ENCODE results near the gene EARS2.
"Not testable (repeated sequence)": the region's sequence is repeated elsewhere in the genome, so short reads cannot be mapped to it uniquely, and the experiment has no call there.

EARS2 gene
- 8.9 to 20.7 (median 14.8) reads per million in 4 donors for total RNA-seq

GRCh38 chr16:23556881-23557778, at the start of gene EARS2, which contains the start of gene UBFD1:
EARS2 (minus strand) TSS chr16:23557350; CDS start chr16:23557343, 7 bp downstream.
UBFD1 (plus strand) TSS chr16:23557727; CDS start chr16:23557743, 16 bp downstream.
- peak; percentile 84 to 97 (median 90) for DNase-seq

DNA sequence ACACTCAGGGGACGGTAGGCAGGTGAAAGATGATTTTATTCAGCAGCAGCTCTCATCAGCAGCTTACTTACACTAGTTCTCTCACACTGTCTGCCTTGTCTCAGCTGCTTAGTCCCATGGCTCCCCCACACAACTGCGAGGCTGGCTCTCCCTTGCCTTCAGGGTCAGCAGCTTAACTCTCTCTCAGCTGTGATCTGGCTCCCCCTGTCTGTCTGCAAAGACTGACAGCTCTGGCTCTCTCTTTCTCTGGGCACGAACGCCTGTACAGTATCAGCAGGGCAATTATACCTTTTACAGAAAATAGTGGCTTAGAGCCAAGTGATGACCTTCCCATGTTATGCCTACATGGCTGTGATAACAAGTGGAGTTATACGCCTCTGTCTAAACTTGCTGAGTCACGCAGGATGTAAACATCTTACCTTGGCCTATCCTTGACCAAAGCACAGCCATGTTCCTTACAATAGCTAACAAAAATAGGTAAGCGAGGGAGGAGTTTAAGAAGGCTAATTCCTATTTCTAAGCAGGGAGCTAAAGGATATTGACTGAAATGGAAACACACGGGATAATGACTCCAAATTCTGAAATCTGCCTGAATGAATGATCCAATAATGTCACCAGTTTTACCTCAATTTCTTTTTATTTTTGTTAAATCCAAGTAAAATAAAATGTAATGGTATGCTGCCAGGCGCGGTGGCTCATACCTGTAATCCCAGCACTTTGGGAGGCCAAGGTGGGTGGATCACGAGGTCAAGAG, 40.0 kb upstream of the EARS2 start:
- peak in 1 of 5 donors; percentile 29 for DNase-seq

DNA sequence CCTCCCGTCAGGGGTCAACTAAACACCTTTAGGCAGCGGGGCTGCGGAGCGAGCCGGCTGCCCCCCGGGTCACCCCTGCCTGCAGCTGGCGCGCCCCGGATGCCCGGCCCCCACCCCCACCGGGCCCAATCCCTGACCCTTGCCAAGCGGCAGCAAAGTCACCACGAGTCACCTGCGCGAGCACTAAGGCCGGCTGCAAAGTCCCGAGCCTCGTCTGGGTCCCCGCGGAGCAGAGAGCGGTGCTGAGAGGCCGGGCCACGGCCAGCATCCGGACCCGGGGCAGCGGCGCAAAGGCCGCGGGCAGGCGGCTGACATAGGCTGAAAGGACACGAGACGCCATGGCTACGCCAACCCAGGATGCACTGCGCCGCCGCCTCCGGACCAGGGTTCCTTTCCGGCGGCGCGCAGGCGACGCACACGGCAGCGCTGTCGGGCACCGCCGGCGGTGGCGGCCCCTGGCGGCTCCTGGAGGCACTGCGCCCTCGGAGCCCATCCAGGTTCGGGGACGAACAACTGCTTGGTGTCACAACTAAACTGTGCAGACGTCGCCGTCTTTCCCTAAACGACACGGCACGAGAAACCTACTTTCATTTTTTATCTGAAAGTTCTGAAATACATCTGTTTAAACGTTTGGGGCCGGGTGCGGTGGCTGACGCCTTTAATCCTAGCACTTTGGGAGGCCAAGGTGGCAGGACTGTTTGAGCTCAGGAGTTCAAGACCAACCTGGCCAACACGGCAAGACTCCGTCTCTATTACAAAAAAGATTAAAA, 39.0 kb upstream of the EARS2 start, which contains the start of gene NDUFAB1:
Gene NDUFAB1 (minus strand): TSS at position 366 of the 770 bp plus-strand sequence. CDS start 26 bp downstream, at position 340.
- DNase-seq = peak; percentile 80 to 89 (median 86)

DNA sequence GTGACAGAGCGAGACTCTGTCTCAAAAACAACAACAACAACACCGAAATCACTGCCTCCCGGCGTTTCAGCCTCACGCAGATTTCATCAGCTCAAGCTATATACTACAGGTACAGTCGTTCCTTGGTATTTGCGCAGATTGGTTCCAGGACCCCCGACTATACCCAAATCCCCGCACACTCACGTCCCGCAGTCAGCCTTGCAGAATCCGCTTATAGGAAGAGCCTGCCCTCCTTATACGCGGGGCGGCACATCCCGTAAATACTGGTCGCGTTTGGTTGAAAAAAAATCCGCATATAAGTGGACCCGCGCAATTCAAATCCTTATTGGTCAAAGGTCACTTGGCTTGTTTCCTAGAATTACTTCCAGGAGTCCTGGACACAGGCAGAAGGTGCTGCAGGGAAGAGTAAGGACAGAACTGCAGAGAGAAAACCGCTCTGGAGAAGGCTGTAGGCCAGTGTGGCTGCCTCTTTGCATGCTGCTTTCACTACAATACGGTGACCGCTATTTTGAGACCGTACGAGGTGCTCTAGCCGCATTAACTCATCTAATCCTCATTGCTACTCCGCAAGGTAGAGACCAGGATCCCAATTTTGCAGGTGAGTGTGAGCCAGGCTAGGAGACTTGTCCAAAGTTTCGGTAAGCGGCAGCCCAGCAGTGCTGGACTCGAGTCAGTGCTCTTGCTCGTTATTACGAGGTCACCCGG, 38.2 kb upstream of the EARS2 start:
- peak in 1 of 5 donors; percentile 4 for DNase-seq

- no peak for DNase-seq
These were observed 37.0 kb upstream of the EARS2 start for GRCh38 chr16:23594186-23594585.

DNA sequence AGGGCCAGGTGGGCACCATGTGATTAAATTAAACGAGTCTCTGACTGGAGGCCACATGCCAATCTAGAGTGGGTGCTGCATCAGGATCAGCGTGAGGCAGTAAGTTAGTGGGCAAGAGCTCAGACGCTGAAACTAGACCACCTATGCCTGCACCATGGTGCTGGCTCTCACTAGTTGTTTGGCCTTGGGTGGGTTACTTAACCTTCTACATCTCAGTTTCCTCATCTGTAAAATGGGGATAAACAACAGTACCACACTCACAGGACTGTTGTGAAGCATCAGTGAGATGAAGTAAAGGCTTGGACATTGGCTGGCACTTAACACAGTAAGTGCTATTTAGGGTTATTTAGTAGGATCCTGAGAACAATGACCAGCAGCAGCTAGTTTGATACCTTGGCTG, 33.0 kb upstream of the EARS2 start:
- DNase-seq = no peak

- DNase-seq = no peak
These were observed 30.6 kb upstream of the EARS2 start for GRCh38 chr16:23587726-23588125.

DNA sequence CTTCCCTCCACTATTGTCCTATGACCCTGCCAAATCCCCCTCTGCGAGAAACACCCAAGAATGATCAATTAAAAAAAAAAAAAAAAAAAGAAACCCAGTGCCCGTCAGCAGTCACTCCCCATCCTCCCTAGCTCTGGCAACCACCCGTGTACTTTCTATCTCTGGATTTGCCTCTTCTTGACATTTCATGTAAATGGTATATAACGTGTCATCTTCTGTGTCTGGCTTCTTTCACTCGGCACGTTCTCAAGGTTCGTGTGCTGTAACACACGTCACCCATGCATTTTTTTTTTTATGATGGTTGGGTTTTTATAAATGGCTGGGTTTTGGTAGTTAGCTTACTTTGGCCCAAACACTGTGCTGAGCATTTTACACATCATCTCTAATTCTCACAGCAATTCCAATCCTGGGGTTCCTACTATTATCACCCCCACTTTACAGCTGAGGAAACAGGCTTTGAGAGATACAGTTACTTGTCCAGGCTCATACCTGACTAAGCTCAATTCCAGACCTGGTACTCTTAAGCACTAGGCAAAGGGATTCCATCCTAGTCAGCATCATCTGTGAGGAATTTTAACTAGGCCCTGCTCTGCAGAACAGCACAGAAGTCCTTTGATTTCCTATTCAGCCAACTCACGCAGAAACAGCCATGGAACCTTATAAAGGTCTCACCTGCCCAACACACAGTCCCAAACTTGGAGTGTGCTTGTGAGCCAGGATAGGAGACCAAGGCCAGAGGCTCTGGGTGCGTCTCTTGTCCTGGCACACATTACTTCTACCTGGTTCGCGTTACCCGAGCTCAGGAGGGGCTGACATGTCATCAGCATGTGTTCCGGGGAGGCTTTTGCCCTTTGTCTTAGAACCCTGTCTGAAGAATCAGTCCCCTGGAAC, 27.3 kb upstream of the EARS2 start:
- no peak for DNase-seq

- DNase-seq = not testable (repeated sequence)
These were observed 26.1 kb upstream of the EARS2 start for GRCh38 chr16:23583271-23583670.

DNA sequence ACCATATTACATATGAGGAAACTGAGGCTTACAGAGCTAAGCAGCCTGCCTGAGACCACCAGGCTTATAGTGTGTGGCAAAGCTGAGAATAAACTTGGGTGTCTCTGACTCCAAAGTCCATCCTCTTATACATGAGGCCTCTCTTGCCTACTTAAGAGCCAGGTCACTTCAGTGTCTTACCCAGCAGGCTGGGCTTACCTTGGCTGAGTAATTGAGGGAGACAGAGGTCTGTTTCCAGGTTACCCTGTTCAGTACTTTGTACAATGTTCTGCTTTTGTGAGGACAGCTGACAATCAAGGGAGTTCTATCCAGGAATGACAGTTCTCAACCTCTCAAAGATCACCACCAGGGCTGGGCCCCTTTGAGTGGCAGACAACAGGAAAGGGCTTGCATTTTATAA, 24.6 kb upstream of the EARS2 start:
- DNase-seq = no peak

DNA sequence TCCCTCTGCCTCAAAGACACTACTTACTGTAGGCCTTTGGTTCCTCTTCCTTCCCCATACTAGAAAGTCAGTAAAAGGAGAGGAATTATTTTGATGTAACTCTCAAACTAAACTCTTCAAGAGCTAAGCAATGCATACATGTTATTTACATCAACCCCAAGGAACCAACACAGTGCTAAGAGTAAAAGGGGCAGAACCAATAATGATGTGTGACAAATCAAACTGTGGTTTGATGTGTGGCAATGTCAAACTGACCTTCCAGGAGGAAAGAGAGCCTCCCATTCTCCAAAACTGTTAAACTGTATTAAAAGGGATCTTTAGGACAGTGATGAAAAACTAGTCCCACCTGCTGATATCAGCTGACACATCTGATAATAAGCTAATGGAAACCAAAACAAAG, 23.2 kb upstream of the EARS2 start:
- DNase-seq = no peak

- no peak for DNase-seq
These were observed 22.2 kb upstream of the EARS2 start for GRCh38 chr16:23579371-23579770.

DNA sequence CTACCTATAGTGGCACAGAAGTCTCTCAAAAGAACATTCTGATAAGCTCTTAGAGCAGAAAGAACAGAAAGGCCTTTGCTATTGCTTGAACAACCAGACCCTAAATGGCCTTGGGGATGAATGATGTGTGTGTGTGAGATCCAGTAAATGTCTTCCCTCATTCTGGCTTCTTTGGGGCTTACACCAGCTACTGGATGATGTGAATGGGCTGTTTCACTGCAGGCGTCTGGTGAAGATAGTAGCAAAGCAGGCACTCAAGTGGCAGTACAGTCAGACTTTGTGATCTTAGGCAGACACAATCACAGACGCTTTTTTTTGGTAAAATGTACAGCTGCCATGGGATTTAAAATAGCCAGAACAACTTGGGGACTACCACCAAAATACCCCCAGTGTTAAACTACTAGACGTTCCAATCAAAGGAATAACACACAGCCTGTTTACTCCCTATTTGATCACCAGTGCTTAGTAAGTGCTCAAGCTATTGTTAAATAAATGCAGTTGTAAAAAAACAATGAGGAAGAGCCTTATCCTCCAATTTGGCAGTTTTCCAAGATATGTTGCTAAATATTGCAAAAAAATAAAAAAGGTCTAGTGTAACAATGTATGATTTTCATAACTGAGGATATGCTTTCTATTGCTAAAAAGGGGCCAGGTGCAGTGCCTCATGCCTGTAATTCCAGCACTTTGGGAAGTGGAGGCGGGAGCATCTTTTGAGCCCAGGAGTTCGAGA, 21.1 kb upstream of the EARS2 start:
- no peak for DNase-seq

GRCh38 chr16:23577493-23577892, 20.3 kb upstream of the EARS2 start:
- no peak for DNase-seq

GRCh38 chr16:23575834-23576233, 18.7 kb upstream of the EARS2 start:
- DNase-seq = no peak

- no peak for DNase-seq
These were observed 16.7 kb upstream of the EARS2 start for GRCh38 chr16:23573817-23574216.

DNA sequence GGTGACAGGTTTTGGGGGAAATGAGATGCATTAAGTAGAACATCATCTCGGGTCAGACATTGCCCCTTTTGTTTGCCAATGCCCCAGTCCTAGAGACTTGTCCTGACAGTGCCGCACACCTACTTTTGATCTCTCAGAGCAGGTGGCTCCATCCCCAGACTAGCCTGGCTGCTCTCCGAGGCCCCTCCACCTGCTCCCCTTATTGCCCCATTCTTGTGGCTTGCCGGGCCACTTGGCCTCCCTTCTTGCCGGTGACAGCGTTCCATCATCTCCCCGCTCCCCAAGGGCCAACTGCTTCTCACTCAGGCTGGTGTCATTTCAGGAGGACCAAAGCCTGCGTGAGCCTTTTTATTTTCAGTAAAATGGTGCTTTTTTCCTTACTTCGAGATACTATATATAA, 15.2 kb upstream of the EARS2 start:
- no peak for DNase-seq

DNA sequence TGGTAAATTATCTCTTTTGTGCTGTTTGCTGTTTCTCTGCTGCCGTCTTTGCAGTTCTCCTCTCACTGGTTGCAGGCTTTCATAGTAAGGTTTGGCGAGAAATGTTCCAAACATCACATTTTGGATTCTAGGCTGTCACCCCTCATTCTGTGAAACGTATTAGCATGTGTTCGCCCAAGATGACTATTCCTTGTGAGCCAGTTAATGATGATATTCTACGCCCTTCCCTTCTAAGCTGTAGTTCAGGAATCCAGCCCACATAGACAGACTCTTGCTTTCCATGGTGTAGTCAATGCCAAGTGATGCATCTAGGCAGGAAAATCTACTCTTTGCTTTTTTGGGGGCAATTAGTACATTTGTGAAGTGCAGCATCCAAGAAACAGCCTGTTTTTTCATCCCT, 14.7 kb upstream of the EARS2 start:
- no peak for DNase-seq

DNA sequence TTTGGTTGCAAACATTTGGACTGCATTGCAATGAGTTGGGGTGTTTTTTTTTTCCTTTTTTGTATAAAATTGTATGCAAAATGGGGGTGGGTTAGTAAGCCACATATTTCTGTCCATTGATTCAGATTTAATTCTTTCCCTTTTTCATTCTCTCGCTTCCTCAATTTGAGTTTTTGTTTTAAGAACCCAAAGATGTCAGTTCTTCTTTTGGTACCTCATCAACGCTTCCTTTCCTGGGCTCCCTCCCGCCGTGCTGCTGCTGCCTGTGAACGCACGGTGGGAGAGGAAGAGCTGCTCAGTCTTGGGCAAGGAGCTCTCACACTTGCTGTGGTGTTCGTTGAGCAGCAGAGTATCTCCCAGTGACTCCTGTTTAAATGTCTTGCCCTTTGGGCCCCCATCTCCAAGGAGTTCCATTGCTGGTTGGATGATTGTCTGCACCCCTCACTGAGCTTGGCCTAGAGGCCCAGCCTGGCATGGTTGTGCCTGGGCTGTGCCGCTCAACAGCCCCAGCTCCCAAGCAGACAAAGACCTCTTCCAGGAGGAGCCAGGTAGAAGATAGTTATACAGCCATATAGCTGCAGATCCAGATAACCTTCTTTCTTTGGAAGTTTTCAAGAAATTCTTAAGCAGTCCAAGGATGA, 14.0 kb upstream of the EARS2 start:
- no peak for DNase-seq

GRCh38 chr16:23567602-23568001, 10.5 kb upstream of the EARS2 start:
- DNase-seq = no peak

Data from T-helper 1 cell (primary cell).